GM06990 (cell line): ENCODE measurements around the gene MARK3.
"Not testable (repeated sequence)": the region's sequence is repeated elsewhere in the genome, so short reads cannot be mapped to it uniquely, and the experiment has no call there.

Experiments used
- DNase-seq: peaks from one replicate; pipeline ENCODE4 v3.0.0-alpha.2; 2011; ENCODE audit not compliant: insufficient read length; ENCODE audit errors: extremely low read depth
- H3K27me3 ChIP-seq: replicated peaks from 2 replicates; pipeline ENCODE4 v1.6.0; 2011; ENCODE audit warnings: low read length; ENCODE audit not compliant: control insufficient read depth, insufficient read depth
- H3K36me3 ChIP-seq: 2 replicates; pipeline ENCODE4 v1.5.1; 2011; ENCODE audit warnings: low read length; ENCODE audit not compliant: control insufficient read depth, insufficient read depth
- H3K4me3 ChIP-seq: replicated peaks from 2 replicates; pipeline ENCODE4 v1.5.1; 2011; ENCODE audit warnings: low read depth, mild to moderate bottlenecking, control low read depth, low read length
- TF ChIP-seq, protein P1 (sequence below): IDR thresholded peaks from 2 replicates; pipeline ENCODE4 v1.5.1; 2011; ENCODE audit warnings: low read length, control low read depth, mild to moderate bottlenecking, inconsistent platforms; ENCODE audit not compliant: insufficient read depth, poor library complexity, severe bottlenecking

MARK3 gene

GRCh38 chr14:103509864-103510723 lies 124.9 kb downstream of the MARK3 start:
- no peak for DNase-seq
- peaks cover 18% of the 10 kb centered on the region for H3K36me3 ChIP-seq
- H3K27me3 ChIP-seq = no peaks in the 10 kb centered on the region
- H3K4me3 ChIP-seq = no peak overlapping the region
- TF ChIP-seq, protein P1, sequence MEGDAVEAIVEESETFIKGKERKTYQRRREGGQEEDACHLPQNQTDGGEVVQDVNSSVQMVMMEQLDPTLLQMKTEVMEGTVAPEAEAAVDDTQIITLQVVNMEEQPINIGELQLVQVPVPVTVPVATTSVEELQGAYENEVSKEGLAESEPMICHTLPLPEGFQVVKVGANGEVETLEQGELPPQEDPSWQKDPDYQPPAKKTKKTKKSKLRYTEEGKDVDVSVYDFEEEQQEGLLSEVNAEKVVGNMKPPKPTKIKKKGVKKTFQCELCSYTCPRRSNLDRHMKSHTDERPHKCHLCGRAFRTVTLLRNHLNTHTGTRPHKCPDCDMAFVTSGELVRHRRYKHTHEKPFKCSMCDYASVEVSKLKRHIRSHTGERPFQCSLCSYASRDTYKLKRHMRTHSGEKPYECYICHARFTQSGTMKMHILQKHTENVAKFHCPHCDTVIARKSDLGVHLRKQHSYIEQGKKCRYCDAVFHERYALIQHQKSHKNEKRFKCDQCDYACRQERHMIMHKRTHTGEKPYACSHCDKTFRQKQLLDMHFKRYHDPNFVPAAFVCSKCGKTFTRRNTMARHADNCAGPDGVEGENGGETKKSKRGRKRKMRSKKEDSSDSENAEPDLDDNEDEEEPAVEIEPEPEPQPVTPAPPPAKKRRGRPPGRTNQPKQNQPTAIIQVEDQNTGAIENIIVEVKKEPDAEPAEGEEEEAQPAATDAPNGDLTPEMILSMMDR = no peak

GRCh38 chr14:103510724-103511693 lies 125.8 kb downstream of the MARK3 start:
- TF ChIP-seq, protein P1 = no peak
- no peaks in the 10 kb centered on the region for H3K27me3 ChIP-seq
- H3K4me3 ChIP-seq = no peak overlapping the region
- no peak for DNase-seq
- peaks cover 13% of the 10 kb centered on the region for H3K36me3 ChIP-seq

GRCh38 chr14:103512180-103512579 lies 127.0 kb downstream of the MARK3 start:
- not testable (repeated sequence) for H3K4me3 ChIP-seq, DNase-seq, H3K27me3 ChIP-seq
- peaks cover 11% of the 10 kb centered on the region for H3K36me3 ChIP-seq

GRCh38 chr14:103512701-103513611 lies 127.7 kb downstream of the MARK3 start:
- TF ChIP-seq, protein P1 = no peak
- no peak for DNase-seq
- Histone ChIP-seq H3K36me3 (peaks cover 8% of the 10 kb centered on the region), H3K4me3 (no peak overlapping the region), H3K27me3 (no peaks in the 10 kb centered on the region)

GRCh38 chr14:103514596-103515421 lies 129.6 kb downstream of the MARK3 start:
- DNase-seq = no peak
- peaks cover 8% of the 10 kb centered on the region for H3K36me3 ChIP-seq
- no peaks in the 10 kb centered on the region for H3K27me3 ChIP-seq
- H3K4me3 ChIP-seq = no peak overlapping the region
- TF ChIP-seq, protein P1 = no peak
